ENCODE results near the gene TRAF2. TPM values are rescaled to one million over a fixed set of nuclear protein-coding genes. Genes with fewer than 3 reads are reported as not detected.

The TRAF2 gene
- total RNA-seq, 1 donor from 2014 or later: 14.4 TPM

DNA sequence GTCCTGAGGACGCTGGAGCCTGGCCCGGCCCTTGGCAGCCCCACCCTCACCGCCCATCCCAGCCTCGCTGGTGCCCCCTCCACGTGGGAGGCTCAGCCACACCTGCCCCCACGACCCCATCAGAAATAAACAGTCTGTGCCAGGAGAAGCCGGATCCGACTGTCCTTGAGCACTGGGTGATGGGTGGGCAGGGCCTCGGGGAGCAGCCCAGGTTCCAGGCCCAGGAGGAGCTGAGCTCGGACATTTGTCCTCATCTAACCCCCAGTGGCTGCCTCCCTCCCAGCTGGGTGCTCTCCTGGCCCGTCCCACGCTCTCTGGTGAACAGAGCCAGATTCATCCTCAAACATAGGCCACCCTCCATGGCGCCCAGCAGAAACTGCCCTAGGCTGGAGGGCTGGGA is 86.4 kb downstream of the TRAF2 start:
- Histone ChIP-seq H3K9me3 (ENCODE audit: insufficient read depth, low read depth, low read length) (no peaks in the 10 kb centered on the region), H3K4me2 (ENCODE audit: low read length) (no peak overlapping the region), H3K9ac (ENCODE audit: low read length) (no peak overlapping the region), H3K27ac (ENCODE audit: low read depth, low read length) (no peak overlapping the region), H3K79me2 (ENCODE audit: insufficient read depth, low read length) (no peaks in the 10 kb centered on the region), H3K4me3 (ENCODE audit: insufficient read depth, low read depth, low read length) (no peak overlapping the region), H3K36me3 (ENCODE audit: insufficient read depth, low read length) (no peaks in the 10 kb centered on the region), H4K20me1 (ENCODE audit: insufficient read depth, low read length) (no peaks in the 10 kb centered on the region), H3K27me3 (ENCODE audit: insufficient read depth, low read length) (no peaks in the 10 kb centered on the region), H3K4me1 (ENCODE audit: insufficient read depth, low read length) (peaks cover 4% of the 10 kb centered on the region), H2AFZ (ENCODE audit: low read depth, low read length) (no peak overlapping the region)
- H3K27me3 Mint-ChIP-seq (ENCODE audit: low read depth, unreplicated experiment): peaks cover 6% of the 10 kb centered on the region
- H3K4me3 Mint-ChIP-seq (ENCODE audit: unreplicated experiment): no peak overlapping the region
- TF ChIP-seq CTCF (IDR thresholded peaks at IDR 0.05; ENCODE audit: insufficient read depth, low read depth, low read length) (no peak), EZH2 (IDR thresholded peaks at IDR 0.05; ENCODE audit: insufficient read depth, low read length) (no peak)
- no peaks in the 10 kb centered on the region for H3K4me1 Mint-ChIP-seq (ENCODE audit: low read depth, unreplicated experiment)
- no peaks in the 10 kb centered on the region for H3K36me3 Mint-ChIP-seq (ENCODE audit: low read depth, unreplicated experiment)
- no peak overlapping the region for H3K27ac Mint-ChIP-seq (ENCODE audit: unreplicated experiment)
- FAIRE-seq (no peak), DNase-seq (ENCODE audit: low read depth) (no peak)
- no peaks in the 10 kb centered on the region for H3K9me3 Mint-ChIP-seq (ENCODE audit: unreplicated experiment)

- Histone ChIP-seq H3K27me3 (ENCODE audit: insufficient read depth, low read length) (no peaks in the 10 kb centered on the region), H4K20me1 (ENCODE audit: insufficient read depth, low read length) (no peaks in the 10 kb centered on the region), H3K79me2 (ENCODE audit: insufficient read depth, low read length) (no peaks in the 10 kb centered on the region), H3K9ac (ENCODE audit: low read length) (no peak overlapping the region), H3K4me2 (ENCODE audit: low read length) (no peak overlapping the region), H3K27ac (ENCODE audit: low read depth, low read length) (no peak overlapping the region), H3K36me3 (ENCODE audit: insufficient read depth, low read length) (no peaks in the 10 kb centered on the region), H3K4me1 (ENCODE audit: insufficient read depth, low read length) (peaks cover 5% of the 10 kb centered on the region), H2AFZ (ENCODE audit: low read depth, low read length) (no peak overlapping the region), H3K9me3 (ENCODE audit: insufficient read depth, low read depth, low read length) (no peaks in the 10 kb centered on the region), H3K4me3 (ENCODE audit: insufficient read depth, low read depth, low read length) (no peak overlapping the region)
- TF ChIP-seq CTCF (IDR thresholded peaks at IDR 0.05; ENCODE audit: insufficient read depth, low read depth, low read length) (no peak), EZH2 (IDR thresholded peaks at IDR 0.05; ENCODE audit: insufficient read depth, low read length) (no peak)
- Mint-ChIP-seq H3K9me3 (ENCODE audit: unreplicated experiment) (no peaks in the 10 kb centered on the region), H3K27me3 (ENCODE audit: low read depth, unreplicated experiment) (peaks cover 6% of the 10 kb centered on the region), H3K27ac (ENCODE audit: unreplicated experiment) (no peak overlapping the region), H3K4me3 (ENCODE audit: unreplicated experiment) (no peak overlapping the region), H3K4me1 (ENCODE audit: low read depth, unreplicated experiment) (no peaks in the 10 kb centered on the region), H3K36me3 (ENCODE audit: low read depth, unreplicated experiment) (no peaks in the 10 kb centered on the region)
- FAIRE-seq (no peak), DNase-seq (ENCODE audit: low read depth) (no peak)
These were observed 87.6 kb downstream of the TRAF2 start for GRCh38 chr9:136973618-136974617.

Data from astrocyte (in vitro differentiated cells and primary cell).